Measurements from ENCODE around the gene THBS1.

- TF ChIP-seq CTCF (IDR thresholded peaks at IDR 0.05; ENCODE audit: insufficient read depth, low read length, poor library complexity, severe bottlenecking) (no peak), EZH2phosphoT487 (conservative IDR thresholded peaks at IDR 0.05; ENCODE audit: low read length) (no peak)
Observed at GRCh38 chr15:39546842-39547241, 34.0 kb upstream of the THBS1 start.

Data from SU-DHL-6 (cell line).